PC-3 (cell line): ENCODE results near the gene VPS52. TPM values are rescaled to one million over a fixed set of nuclear protein-coding genes. Genes with fewer than 3 reads are reported as not detected.

ENCODE experiments used
- ATAC-seq: fragments of 200-7000 bp; cut with Tn5 transposase; 2 replicates; pipeline ENCODE4 v1.9.1; 2020; ENCODE audit warnings: mild to moderate bottlenecking, moderate library complexity
- BruUV-seq: library from RNA; stranded (reverse); fragments of 400-500 nt; replicated peaks from 2 replicates; lab custom pipeline; 2021; lab: Mats Ljungman, UMichigan
- CTCF ChIA-PET: fragments of 300-600 bp; sonication (Branson Sonifier 250); formaldehyde crosslinking; loops from one replicate; lab custom pipeline; 2022; ENCODE audit warnings: antibody characterized with exemption; lab: Charles Lee
- POLR2A ChIA-PET: fragments of 300-600 bp; sonication (Branson Sonifier 250); formaldehyde crosslinking; loops from one replicate; lab custom pipeline; 2022; ENCODE audit warnings: antibody characterized with exemption; ENCODE audit not compliant: unreplicated experiment; lab: Charles Lee
- DNase-seq: peaks from one replicate; pipeline ENCODE4 v3.0.0-alpha.2; 2015
- H2AFZ ChIP-seq: fragments of 300-600 bp; sonication (generic); 2 replicates; pipeline ENCODE4 v1.6.0; 2016; ENCODE audit warnings: antibody characterized with exemption, low read length
- H3F3A ChIP-seq: fragments of 300-600 bp; sonication (generic); one replicate; pipeline ENCODE4 v1.6.0; 2017; ENCODE audit warnings: antibody characterized with exemption, low read length, control low read depth, mild to moderate bottlenecking; ENCODE audit not compliant: unreplicated experiment
- H3K27ac ChIP-seq: fragments of 300-600 bp; sonication (generic); 2 replicates; pipeline ENCODE4 v1.5.1; 2016; ENCODE audit warnings: mild to moderate bottlenecking, low read length
- H3K27me3 ChIP-seq: fragments of 300-600 bp; sonication (generic); 2 replicates; pipeline ENCODE4 v1.6.1; 2016; ENCODE audit warnings: low read length, mixed read lengths
- H3K36me3 ChIP-seq: fragments of 300-600 bp; sonication (generic); 2 replicates; pipeline ENCODE4 v1.6.1; 2016; ENCODE audit warnings: low read depth, mixed run types, low read length, mixed read lengths
- H3K4me1 ChIP-seq: fragments of 300-600 bp; sonication (generic); 2 replicates; pipeline ENCODE4 v1.5.1; 2016; ENCODE audit warnings: low read length; ENCODE audit not compliant: insufficient read depth
- H3K4me2 ChIP-seq: fragments of 300-600 bp; sonication (generic); 2 replicates; pipeline ENCODE4 v1.6.0; 2016; ENCODE audit warnings: low read length
- H3K4me3 ChIP-seq: fragments of 300-600 bp; sonication (generic); 2 replicates; pipeline ENCODE4 v1.5.1; 2016; ENCODE audit warnings: mild to moderate bottlenecking, low read length, mixed read lengths
- H3K79me2 ChIP-seq: fragments of 300-600 bp; sonication (generic); 2 replicates; pipeline ENCODE4 v1.6.1; 2017; ENCODE audit warnings: low read length, mixed read lengths
- H3K9ac ChIP-seq: fragments of 300-600 bp; sonication (generic); 2 replicates; pipeline ENCODE4 v1.6.0; 2016; ENCODE audit warnings: mild to moderate bottlenecking, low read length
- H3K9me2 ChIP-seq: fragments of 300-600 bp; sonication (generic); replicated peaks from 2 replicates; pipeline ENCODE4 v1.6.1; 2016; ENCODE audit warnings: mixed run types, low read length, mixed read lengths
- H3K9me3 ChIP-seq: fragments of 300-600 bp; sonication (generic); 2 replicates; pipeline ENCODE4 v1.6.1; 2016; ENCODE audit warnings: low read length, mixed read lengths
- H4K20me1 ChIP-seq: fragments of 300-600 bp; sonication (generic); 2 replicates; pipeline ENCODE4 v1.6.1; 2016; ENCODE audit warnings: low read length, mixed read lengths
- EZH2 ChIP-seq: fragments of 300-600 bp; sonication (generic); IDR thresholded peaks from one replicate; pipeline ENCODE4 v1.6.1; 2017; ENCODE audit warnings: antibody characterized with exemption, mild to moderate bottlenecking, low read length; ENCODE audit not compliant: unreplicated experiment
- EZH2phosphoT487 ChIP-seq: fragments of 300-600 bp; sonication (generic); IDR thresholded peaks from 2 replicates; pipeline ENCODE4 v1.6.1; 2018; ENCODE audit warnings: mild to moderate bottlenecking, antibody characterized with exemption, low read length, borderline replicate concordance
- intact Hi-C: fragments of 100-400 bp; cut with micrococcal nuclease; formaldehyde crosslinking; loops from 2 replicates; pipeline ENCODE4 v1.9.0; 2023
- total RNA-seq: library from RNA; depleted of rRNA; stranded (reverse); fragments of >200 nt; gene quantifications from 2 replicates; pipeline ENCODE4 v1.2.3, GENCODE V29; 2014
- TF ChIP-seq, protein P1 (sequence below): fragments of 300-600 bp; sonication (generic); conservative IDR thresholded peaks from 2 replicates; pipeline ENCODE4 v1.5.1; 2017; ENCODE audit warnings: antibody characterized with exemption, low read depth, mild to moderate bottlenecking, low read length

VPS52 gene
- total RNA-seq, 1 experiment from 2014 or later, result 33.7 TPM

DNA sequence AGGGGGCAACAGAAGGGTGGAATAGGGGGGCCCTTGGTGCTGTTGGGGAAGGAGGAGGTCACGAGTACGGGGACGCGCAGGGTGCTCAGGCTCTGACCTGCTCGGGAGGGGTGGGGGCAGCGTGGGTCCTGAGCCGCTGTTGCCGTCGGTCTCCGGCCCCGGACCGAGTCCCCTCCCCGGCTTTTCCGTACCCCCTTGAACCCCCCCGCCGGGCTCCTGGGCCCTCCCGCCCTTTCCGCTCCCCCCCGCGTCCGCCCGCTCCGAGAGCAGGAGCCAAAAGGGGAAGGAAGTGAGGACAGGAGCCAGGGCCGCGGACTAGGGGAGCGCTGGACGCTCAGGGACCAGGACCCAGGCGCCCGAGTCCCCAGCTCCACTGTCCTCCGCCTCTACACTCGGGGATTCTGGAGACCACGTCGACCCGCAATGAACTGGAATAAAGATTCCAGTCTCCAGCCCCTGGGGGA is 27.1 kb upstream of the VPS52 start, which contains the start of gene RGL2:
Gene RGL2 (minus strand): TSS at position 170 of the 464 bp plus-strand sequence. CDS start 332 bp downstream, outside the sequence.
- no TSS peak for BruUV-seq
- Histone ChIP-seq H3K27ac (peak within 1 kb of the TSS; percentile 92), H3F3A (peaks cover 3% of the 10 kb centered on the region), H3K9me3 (no peaks in the 10 kb centered on the region), H3K4me1 (peaks cover 15% of the 10 kb centered on the region), H3K4me2 (peak within 1 kb of the TSS; percentile 100), H3K79me2 (peaks cover 20% of the 10 kb centered on the region), H4K20me1 (no peaks in the 10 kb centered on the region), H2AFZ (peak within 1 kb of the TSS; percentile 88), H3K36me3 (peaks cover 3% of the 10 kb centered on the region; the same call in 1 of the 2 replicates), H3K9me2 (no peaks in the 10 kb centered on the region), H3K27me3 (no peaks in the 10 kb centered on the region), H3K9ac (peak within 1 kb of the TSS; percentile 80), H3K4me3 (peak within 1 kb of the TSS; percentile 78)
- POLR2A ChIA-PET, result interaction anchor here (1.1 kb wide), 1 partner anchor 19 kb away, joined by 16 read pairs; the partner anchor contains the start of gene ZBTB22
- CTCF ChIA-PET, result no interaction called here
- DNase-seq (peak; percentile 47), ATAC-seq (peak; percentile 32)
- no peak for TF ChIP-seq EZH2phosphoT487
- TF ChIP-seq, protein P1, sequence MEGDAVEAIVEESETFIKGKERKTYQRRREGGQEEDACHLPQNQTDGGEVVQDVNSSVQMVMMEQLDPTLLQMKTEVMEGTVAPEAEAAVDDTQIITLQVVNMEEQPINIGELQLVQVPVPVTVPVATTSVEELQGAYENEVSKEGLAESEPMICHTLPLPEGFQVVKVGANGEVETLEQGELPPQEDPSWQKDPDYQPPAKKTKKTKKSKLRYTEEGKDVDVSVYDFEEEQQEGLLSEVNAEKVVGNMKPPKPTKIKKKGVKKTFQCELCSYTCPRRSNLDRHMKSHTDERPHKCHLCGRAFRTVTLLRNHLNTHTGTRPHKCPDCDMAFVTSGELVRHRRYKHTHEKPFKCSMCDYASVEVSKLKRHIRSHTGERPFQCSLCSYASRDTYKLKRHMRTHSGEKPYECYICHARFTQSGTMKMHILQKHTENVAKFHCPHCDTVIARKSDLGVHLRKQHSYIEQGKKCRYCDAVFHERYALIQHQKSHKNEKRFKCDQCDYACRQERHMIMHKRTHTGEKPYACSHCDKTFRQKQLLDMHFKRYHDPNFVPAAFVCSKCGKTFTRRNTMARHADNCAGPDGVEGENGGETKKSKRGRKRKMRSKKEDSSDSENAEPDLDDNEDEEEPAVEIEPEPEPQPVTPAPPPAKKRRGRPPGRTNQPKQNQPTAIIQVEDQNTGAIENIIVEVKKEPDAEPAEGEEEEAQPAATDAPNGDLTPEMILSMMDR, result no peak
- TF ChIP-seq EZH2, result no peak
- intact Hi-C loops, result loop anchor here (1.0 to 5.0 kb wide), 4 partner anchors 10 to 108 kb away; partner anchors contain the start of genes PFDN6 and WDR46

DNA sequence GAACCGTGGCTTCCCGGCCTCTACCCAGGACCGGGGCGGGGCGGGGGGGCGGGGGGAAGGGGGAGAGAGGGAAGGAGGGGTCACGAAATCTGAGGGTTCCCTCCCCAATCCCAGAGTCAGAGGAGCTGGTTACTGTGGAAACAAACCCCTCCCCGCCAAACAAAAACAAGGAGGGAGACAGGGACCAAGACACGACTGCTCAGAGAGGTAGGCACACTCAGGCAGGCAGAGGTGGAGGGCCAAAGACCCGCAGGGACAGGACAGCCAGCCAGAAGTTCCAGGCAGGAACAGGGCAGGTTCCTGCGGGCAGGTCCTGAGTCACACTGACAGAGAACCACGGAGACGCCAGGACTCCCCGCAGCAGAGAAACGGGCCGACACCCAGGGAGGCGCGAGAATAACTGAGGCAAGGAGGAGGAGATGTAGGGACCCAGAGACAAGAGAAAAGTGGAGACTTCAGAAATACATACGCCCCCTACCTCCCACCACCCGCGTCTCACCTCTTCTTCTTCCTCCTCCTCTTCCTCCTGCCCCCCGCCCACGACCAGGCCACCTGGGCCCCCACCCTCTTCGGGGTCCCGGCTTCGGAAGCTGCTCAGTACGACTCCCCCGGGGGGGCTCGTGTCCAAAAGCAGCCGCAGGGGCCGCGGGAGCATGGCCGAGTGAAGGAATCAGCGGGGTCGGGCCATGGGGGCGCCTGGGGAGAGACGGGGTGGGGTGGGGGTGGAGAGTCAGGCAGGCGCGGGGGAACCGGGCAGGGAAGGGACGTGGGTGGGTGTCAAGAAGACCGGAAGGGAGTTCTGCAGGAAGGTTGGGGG is 26.5 kb upstream of the VPS52 start:
- peaks cover 15% of the 10 kb centered on the region for H3K4me1 ChIP-seq
- intact Hi-C loops, result loop anchor here (2.0 to 5.0 kb wide), 3 partner anchors 15 to 109 kb away; no protein-coding TSS in a partner anchor
- H2AFZ ChIP-seq, result peak overlapping the region; percentile 88
- CTCF ChIA-PET, result no interaction called here
- DNase-seq, result peak; percentile 88
- H3K4me2 ChIP-seq, result peak overlapping the region; percentile 100
- TF ChIP-seq EZH2phosphoT487, result no peak
- TF ChIP-seq, protein P1, result no peak
- no peak for TF ChIP-seq EZH2
- peak overlapping the region; percentile 78 for H3K4me3 ChIP-seq
- H3F3A ChIP-seq, result peaks cover 3% of the 10 kb centered on the region
- no peaks in the 10 kb centered on the region for H4K20me1 ChIP-seq
- H3K9ac ChIP-seq, result peak overlapping the region; percentile 80
- H3K79me2 ChIP-seq, result peaks cover 20% of the 10 kb centered on the region
- H3K36me3 ChIP-seq, result no peaks in the 10 kb centered on the region
- no peaks in the 10 kb centered on the region for H3K27me3 ChIP-seq
- H3K27ac ChIP-seq, result peak overlapping the region; percentile 92
- BruUV-seq, result no TSS peak
- POLR2A ChIA-PET, result interaction anchor here (0.6 kb wide), 3 partner anchors 381 to 1521 kb away, joined by 3 to 4 read pairs (median 4); partner anchors contain the start of gene VWA7
- H3K9me2 ChIP-seq, result no peaks in the 10 kb centered on the region
- ATAC-seq, result peak; percentile 54
- H3K9me3 ChIP-seq, result no peaks in the 10 kb centered on the region
